HG03439 (cell line): ENCODE results near the gene CHRNA1.

ENCODE experiments used
- ATAC-seq: cut with Tn5 transposase; IDR thresholded peaks from one replicate; pipeline ENCODE4 v1.9.1; 2021; ENCODE audit warnings: mild to moderate bottlenecking, moderate library complexity; ENCODE audit not compliant: unreplicated experiment

CHRNA1 gene

DNA sequence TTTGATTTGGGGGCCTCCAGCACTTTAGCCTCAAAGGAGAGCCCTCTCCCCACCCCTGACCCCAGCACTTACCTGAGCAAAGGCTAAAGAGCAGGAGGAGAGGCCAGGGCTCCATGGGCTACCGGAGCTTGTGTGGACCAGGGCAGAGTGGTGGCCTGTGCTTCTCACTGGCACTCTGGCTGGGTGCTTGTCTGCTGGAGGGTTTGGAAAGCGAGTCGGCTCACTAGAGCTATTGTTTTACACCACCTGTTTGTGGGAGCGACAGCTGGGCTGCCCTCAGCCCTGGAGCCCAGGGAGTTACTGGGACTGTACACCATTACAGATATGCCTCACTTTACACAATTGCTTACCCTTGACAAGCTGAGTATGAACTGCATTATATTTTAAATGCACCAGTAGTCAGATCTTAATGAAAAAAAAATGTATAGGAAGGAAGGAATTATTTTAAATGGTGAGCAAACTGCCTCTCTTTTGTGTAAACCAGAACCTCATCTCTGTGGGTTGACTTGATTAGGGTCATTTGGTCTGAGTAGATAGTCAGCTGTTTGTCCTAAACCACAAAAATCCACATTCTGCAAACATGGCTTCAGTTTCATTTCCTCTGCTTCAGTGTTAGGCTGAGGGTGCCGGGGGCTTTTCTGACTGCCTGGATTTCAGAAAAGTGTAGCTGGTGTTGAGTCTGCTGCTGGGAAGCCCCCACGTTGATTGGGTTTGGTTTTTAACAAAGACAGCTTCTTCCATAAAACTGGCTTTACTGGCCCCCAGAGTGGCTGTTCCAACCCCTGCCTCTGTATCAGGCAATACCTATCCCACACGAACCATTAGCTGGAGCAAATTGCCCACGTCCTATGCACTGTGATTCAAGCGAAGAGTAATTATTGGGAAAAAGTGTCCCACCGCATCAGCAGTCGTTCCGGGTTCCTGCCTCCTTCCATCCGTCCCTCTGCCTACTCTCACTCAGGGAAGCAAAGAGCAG lies at the start of gene CHRNA1:
Gene CHRNA1 (minus strand): TSS at position 193 of the 976 bp plus-strand sequence. CDS start 78 bp downstream, at position 115.
- ATAC-seq = no peak

DNA sequence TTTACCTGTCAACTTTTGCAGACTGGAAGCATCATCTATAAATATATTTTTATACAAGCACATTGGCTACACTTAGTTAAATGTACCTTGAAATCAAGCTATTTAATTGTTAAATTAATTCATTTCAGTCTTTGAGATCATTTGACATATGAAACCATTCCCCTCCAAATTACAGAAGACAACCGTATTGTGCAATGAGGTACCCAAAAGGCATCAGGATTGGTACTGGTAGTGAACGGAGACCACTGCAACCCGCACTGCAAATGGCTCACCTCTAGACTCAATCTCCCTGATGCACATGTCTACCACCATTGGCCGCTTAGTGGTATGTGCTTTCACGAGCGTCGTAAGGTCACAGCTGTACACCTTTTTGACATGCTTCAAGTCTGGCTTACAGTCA lies 47.8 kb upstream of the CHRNA1 start:
- no peak for ATAC-seq

GRCh38 chr2:174807931-174808330 lies 43.7 kb upstream of the CHRNA1 start:
- no peak for ATAC-seq

DNA sequence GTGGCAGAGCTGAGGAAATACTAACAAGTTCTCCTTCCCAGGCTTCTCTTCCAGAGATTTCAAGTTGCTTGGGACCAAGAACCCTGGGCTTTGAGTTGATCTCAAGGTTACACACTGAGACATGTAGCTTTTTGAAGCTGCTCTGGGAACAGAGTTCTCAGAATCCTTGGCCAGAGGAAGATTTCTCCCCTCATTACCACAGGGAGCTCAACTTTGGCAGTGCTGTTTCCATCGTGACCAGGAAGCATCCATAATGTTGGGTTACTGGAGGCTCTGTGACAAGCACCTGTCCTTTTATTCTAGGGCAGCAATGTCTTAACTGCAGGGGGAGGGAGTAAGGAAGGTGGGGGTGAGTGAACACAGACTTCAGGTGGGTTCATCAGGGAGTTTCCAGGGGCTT lies 41.5 kb upstream of the CHRNA1 start:
- no peak for ATAC-seq

- no peak for ATAC-seq
These were observed 38.2 kb upstream of the CHRNA1 start for GRCh38 chr2:174802459-174802858.

DNA sequence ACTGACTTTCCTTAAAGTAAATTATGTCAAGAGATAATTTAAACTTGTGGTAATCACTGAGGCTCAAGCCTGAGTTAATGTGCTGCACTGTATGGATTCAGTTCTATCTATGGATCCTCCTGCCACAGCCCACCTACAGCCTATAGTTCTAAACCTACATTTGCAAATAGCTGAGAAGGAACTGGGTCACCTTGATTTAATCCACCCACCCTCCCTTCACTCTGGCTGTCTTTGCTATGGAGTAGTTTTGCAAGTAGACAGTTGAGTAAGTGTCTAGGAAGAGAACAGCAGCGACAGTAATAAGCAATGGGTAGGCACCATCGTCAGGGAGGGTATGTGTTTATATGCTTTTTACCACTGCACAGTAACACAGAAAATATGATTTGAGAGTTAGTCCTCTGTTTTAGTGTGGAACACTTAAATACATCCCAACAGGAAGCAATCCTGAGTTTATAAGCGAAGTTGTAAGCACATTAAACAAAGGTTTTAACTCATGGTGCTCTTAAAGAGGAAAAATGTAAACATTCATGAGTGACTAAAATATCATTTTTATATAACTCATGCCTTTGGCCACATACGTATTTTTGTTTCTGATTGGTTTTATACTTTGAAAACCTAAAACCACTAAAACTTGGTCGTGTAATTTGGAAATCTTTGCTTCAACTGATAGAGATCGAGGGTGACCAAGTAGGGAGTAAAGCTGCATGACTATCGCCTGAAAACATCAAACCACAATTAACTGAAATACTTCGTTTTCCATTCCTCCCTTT lies 36.3 kb upstream of the CHRNA1 start:
- ATAC-seq = no peak

- ATAC-seq = no peak
These were observed 34.5 kb upstream of the CHRNA1 start for GRCh38 chr2:174798801-174799200.

DNA sequence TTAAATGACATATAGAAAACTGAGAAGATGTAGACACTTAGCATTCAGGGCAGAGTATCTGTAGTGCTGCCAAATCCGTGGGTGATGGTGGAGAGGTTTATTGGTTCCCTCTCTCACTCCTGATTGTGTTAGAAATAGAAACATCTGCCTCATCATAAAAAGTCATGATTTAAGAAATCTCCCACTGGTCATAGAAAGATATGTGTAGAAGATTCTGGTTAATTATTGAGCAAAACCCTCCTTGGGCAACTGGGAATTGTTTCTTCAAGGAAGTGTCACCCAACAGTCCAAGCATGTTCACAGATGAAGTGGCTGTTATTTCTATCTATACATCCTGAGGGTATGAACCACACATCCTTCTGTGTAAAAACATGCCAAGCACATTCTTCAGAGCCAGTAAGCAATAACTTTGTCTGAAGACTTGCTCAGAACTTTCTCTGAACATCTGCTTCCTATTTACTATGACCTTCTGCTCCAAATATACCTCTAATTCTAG lies 33.6 kb upstream of the CHRNA1 start:
- no peak for ATAC-seq

GRCh38 chr2:174796319-174796771 lies 32.1 kb upstream of the CHRNA1 start:
- no peak for ATAC-seq

DNA sequence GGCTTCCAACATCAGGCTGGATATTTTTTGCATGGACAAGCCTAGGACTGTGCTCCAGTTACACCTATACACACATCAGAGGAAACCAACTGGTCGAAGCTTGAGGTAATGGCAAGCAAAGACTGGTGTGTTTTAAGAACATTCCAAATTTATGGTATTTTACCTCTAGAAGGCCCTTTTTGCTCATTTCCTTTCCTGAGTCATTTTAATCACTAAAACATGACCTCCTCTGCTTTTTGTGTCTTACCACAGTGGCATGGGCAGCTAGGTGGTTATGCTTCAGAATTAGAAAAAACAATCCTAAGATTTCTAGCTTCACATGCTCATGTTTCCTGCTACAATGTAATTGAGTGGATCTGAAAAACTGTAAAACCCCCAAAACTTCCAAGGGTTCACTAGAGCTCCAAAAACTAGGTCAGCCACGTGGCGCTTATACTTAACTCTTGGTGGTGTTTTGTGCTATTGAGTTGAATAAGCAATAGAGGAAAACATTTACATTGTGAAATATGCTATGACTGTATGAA lies 30.6 kb upstream of the CHRNA1 start:
- no peak for ATAC-seq

DNA sequence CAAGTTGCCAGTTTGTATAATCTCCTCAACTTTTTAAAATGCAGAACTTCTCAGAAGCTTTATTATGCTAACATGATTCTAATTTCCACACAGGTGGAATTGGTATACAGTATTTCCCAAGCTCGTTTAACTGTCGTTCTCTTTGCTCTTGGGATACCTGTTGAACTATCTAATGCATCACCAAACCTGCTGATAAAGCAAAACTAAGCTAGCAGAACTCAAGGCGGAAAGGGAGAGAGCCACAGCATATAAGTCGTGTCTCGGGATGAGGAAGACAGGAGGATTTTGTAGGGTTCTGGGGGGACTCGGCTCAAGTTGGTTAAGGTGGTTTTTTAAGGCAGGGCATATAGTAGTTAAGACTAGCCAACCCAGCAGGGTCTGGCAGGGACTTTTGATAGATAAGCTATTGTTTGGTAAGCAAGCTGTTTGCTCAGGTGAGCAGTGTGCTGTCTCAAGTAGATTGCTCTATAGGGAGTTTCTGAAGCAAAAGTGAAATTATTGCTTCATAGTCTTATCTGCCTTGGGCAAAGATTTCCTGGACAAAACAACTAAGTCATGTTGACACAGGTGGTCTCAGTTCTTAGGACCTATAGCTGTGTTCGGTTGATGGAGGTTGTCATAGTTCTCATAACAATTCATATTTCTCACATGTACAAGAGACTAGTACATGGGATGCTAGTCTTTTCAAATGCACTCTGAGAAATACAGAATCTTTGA lies 28.2 kb upstream of the CHRNA1 start:
- no peak for ATAC-seq

DNA sequence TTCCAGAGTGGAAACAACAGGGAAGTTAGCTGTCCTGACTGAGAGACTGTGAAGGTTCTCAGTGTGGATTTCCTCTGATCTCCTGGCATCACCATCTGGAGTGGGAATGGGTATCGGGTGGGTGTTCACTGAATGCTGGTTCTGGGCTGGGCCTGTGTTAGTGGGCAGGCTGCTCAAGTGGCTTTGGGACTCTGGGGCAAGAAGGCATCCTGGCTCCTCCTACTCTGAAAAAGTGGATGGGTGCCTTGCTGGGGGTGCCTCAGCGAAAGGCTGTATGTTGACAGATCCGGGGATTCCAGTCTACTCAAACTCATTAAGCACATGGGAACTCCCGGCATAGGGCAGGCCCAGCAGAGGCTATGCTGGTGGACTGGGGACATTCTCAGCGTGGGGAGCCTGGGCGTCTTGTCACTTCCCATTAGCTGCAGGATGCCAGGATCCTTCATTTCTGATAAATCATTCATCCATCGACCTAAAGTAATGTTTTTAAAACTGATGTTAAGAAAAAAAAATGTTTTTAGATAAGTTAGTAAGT lies 27.5 kb upstream of the CHRNA1 start:
- no peak for ATAC-seq

GRCh38 chr2:174791020-174791419 lies 26.7 kb upstream of the CHRNA1 start:
- no peak for ATAC-seq

DNA sequence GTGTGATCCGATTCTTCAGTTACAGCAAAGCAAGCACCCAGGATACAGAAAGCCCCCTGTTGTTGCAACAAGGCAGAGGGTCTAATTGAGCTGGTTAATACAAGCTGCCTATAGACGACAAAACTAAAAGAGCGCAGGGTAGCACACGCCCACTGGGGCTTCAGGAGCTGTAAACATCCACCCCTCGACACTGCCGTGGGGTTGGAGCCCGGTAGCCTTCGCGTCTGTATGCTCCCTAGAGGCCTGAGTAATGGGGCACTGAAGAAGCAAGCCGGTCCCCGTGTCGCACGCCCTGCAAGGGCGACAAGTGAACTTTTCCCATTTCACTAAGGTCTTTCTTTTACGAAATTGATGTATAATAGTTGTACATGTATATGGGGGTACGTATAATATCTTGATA lies 24.7 kb upstream of the CHRNA1 start:
- no peak for ATAC-seq

- no peak for ATAC-seq
These were observed 24.1 kb upstream of the CHRNA1 start for GRCh38 chr2:174788291-174788929.

DNA sequence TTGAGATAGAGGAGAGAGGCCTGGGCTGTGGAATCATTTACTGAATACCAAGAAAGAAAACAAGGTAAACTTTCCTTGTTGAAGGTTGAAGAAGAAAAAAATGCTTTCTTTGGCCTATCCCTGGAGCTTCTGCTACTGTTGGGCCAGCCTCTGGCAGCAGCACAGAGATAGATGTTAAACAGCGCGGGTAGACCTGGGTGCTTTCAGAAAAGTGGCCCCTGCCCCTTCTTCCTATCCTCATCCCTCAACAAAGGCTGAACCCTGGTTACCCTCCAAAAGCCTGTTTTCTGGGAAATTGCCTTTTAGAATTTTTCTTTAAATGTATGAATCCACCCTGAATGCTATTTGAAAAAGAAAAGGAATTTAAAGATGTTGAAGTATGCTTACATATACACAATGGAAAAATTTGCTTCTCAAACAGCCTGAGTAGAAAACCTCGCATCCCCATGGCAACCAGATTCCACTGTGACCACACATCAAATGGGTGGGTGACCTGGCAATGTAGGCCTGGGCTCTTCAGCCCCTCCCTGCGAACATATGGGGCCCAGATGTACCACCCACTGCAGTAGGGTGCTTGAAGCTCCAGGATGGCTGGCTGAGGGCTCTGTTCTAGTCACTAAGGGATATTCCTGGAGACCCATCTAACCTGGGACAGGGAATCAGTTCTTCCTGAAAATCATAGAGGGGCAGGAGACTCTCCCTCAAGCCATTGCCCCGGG lies 23.4 kb upstream of the CHRNA1 start:
- ATAC-seq = no peak

DNA sequence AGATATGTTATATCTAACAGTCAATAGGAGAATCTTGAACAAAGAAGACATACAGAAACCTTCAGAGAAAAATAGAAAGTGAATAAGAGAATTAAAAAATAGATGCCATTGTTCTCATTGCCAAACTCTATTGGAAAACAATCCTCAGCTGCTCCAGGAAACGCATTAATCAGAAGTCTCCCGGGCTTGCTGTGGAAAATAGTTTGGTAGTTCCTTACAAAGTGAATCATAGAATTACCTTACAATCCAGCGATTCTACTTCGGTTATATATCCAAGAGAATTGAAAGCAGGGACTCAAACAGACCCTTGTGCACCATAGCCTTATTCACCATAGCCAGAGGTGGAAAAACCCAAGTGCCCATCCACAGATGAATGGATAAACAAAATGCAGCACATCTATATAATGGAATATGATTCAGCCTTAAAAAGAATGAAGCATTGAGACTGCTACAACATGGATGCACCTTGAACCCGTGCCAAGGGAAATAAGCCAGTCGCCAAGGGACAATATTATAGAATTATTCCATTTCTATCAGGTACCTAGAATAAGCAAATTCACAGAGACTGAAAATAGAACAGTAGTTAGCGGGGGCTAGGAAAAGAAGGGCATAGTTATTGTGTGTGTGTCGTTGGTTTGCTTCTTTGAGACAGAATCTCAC lies 21.9 kb upstream of the CHRNA1 start:
- no peak for ATAC-seq

DNA sequence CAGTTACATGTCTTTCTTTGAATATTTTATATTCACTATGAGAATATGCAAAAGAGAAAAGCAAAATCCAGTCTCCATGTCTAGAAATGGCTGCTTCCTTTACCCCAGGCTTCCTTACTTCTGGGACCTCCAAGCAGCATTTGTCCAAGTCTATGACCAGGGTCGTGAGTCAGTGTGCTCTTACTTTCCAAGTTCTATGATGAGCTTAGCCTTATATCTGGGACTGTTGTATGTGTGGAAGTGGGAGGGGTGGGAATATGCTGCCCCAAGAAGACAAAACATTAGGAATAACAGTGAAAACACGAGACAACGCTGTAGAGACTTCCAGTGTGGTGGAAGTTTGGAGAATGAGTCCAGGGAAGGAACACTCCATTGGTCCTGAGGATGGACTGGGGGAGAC lies 21.2 kb upstream of the CHRNA1 start:
- no peak for ATAC-seq

GRCh38 chr2:174784909-174785308 lies 20.6 kb upstream of the CHRNA1 start:
- no peak for ATAC-seq
